Caco-2 (cell line): ENCODE data around the gene SPC25. TPM values are rescaled to one million over a fixed set of nuclear protein-coding genes. Genes with fewer than 3 reads are reported as not detected.

Experiments used
- BruUV-seq: library from RNA; stranded (reverse); fragments of 400-500 nt; replicated peaks from 2 replicates; lab custom pipeline; 2021; lab: Mats Ljungman, UMichigan
- CTCF ChIA-PET: fragments of 300-600 bp; sonication (Branson Sonifier 250); formaldehyde crosslinking; loops from one replicate; lab custom pipeline; 2022; ENCODE audit warnings: antibody characterized with exemption; lab: Charles Lee
- POLR2A ChIA-PET: fragments of 300-600 bp; sonication (Branson Sonifier 250); formaldehyde crosslinking; loops from one replicate; lab custom pipeline; 2022; ENCODE audit warnings: antibody characterized with exemption; lab: Charles Lee
- DNase-seq, 2 experiments: peaks; one replicate each; pipeline versions ENCODE4 v3.0.0 to v3.0.0-alpha.2; 2020 to 2022
- H3K27me3 ChIP-seq: replicated peaks from 2 replicates; pipeline ENCODE4 v1.6.0; 2011; ENCODE audit warnings: low read length; ENCODE audit not compliant: control insufficient read depth, insufficient read depth
- H3K36me3 ChIP-seq: 2 replicates; pipeline ENCODE4 v1.5.1; 2011; ENCODE audit warnings: low read length; ENCODE audit not compliant: control insufficient read depth, insufficient read depth
- H3K4me1 ChIP-seq: fragments of 250-450 bp; sonication (Bioruptor Pico); 2 replicates; pipeline ENCODE4 v1.5.1; 2020; ENCODE audit warnings: mild to moderate bottlenecking
- H3K4me3 ChIP-seq: 2 replicates; pipeline ENCODE4 v1.5.1; 2011; ENCODE audit warnings: low read depth, mild to moderate bottlenecking, control low read depth, low read length
- H3K9me3 ChIP-seq: fragments of 250-450 bp; sonication (Bioruptor Pico); 2 replicates; pipeline ENCODE4 v1.5.1; 2020; ENCODE audit warnings: mild to moderate bottlenecking, moderate library complexity
- H3K27ac Mint-ChIP-seq: one replicate; pipeline ENCODE4 v1.8.0; 2022; ENCODE audit warnings: mixed read lengths; ENCODE audit not compliant: unreplicated experiment
- H3K27me3 Mint-ChIP-seq: one replicate; pipeline ENCODE4 v1.8.0; 2022; ENCODE audit warnings: mixed read lengths; ENCODE audit not compliant: insufficient read depth, unreplicated experiment
- H3K36me3 Mint-ChIP-seq: one replicate; pipeline ENCODE4 v1.8.0; 2022; ENCODE audit warnings: mild to moderate bottlenecking, mixed read lengths; ENCODE audit not compliant: insufficient read depth, unreplicated experiment
- H3K4me1 Mint-ChIP-seq: one replicate; pipeline ENCODE4 v1.8.0; 2022; ENCODE audit warnings: low read depth, mixed read lengths; ENCODE audit not compliant: unreplicated experiment
- H3K4me3 Mint-ChIP-seq: one replicate; pipeline ENCODE4 v1.8.0; 2022; ENCODE audit warnings: mild to moderate bottlenecking, moderate library complexity, mixed read lengths; ENCODE audit not compliant: unreplicated experiment
- H3K9me3 Mint-ChIP-seq: one replicate; pipeline ENCODE4 v1.8.0; 2022; ENCODE audit warnings: mixed read lengths; ENCODE audit not compliant: unreplicated experiment
- intact Hi-C: fragments of 100-400 bp; cut with micrococcal nuclease; formaldehyde crosslinking; loops from one replicate; pipeline ENCODE4 v1.10.0; 2022; ENCODE audit not compliant: unreplicated experiment
- total RNA-seq: library from RNA; stranded (reverse); gene quantifications from 2 replicates; pipeline ENCODE4 v1.2.3, GENCODE V29; 2022
- TF ChIP-seq, protein P1 (sequence below), 2 experiments: fragments of 200-600 bp in 1 of 2; IDR thresholded peaks; 1 replicate in 1 of 2; 2 replicates in 1 of 2; pipeline versions ENCODE4 v1.5.1 to v1.8.0; 2011 to 2022; ENCODE audit warnings: antibody characterized with exemption in 1 of 2, control low read depth in 1 of 2, inconsistent platforms in 1 of 2, low read depth in 1 of 2, low read length in 1 of 2, mild to moderate bottlenecking in 1 of 2, moderate library complexity in 1 of 2; ENCODE audit not compliant: insufficient read depth in 1 of 2, severe bottlenecking in 1 of 2, unreplicated experiment in 1 of 2

The SPC25 gene
- total RNA-seq, 1 experiment from 2014 or later: 32.6 TPM

DNA sequence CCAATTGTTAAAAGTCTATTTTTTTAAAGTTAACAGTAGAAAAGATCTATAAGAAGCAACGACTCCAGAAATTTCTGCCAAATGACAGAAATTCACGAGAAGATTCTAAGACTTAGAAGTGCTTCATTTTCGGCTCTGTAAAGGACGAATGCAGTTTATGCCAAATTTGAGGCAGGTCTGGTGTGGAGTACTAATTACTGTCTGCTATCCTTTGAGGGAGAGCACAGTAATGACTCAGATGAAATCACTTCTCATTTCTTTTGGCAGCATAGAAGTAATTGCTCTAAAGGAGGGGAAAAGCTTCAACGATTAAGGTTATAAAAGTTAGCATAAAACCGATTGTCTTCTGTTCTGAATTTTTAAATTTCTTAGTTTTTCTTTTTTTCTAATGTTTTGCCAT, 22.2 kb upstream of the SPC25 start:
- H3K4me1 ChIP-seq: no peaks in the 10 kb centered on the region
- TF ChIP-seq, protein P1, sequence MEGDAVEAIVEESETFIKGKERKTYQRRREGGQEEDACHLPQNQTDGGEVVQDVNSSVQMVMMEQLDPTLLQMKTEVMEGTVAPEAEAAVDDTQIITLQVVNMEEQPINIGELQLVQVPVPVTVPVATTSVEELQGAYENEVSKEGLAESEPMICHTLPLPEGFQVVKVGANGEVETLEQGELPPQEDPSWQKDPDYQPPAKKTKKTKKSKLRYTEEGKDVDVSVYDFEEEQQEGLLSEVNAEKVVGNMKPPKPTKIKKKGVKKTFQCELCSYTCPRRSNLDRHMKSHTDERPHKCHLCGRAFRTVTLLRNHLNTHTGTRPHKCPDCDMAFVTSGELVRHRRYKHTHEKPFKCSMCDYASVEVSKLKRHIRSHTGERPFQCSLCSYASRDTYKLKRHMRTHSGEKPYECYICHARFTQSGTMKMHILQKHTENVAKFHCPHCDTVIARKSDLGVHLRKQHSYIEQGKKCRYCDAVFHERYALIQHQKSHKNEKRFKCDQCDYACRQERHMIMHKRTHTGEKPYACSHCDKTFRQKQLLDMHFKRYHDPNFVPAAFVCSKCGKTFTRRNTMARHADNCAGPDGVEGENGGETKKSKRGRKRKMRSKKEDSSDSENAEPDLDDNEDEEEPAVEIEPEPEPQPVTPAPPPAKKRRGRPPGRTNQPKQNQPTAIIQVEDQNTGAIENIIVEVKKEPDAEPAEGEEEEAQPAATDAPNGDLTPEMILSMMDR (IDR thresholded peaks at IDR 0.05; ENCODE audit: insufficient read depth in 1 of 2, low read depth in 1 of 2, low read length in 1 of 2, severe bottlenecking in 1 of 2, unreplicated experiment in 1 of 2): no peak
- Mint-ChIP-seq H3K9me3 (no peaks in the 10 kb centered on the region), H3K36me3 (no peaks in the 10 kb centered on the region), H3K4me3 (no peak overlapping the region), H3K4me1 (no peaks in the 10 kb centered on the region), H3K27ac (no peak overlapping the region), H3K27me3 (peaks cover 19% of the 10 kb centered on the region)
- no peak for DNase-seq
- no peak overlapping the region for H3K4me3 ChIP-seq
- intact Hi-C loops: no loop called here
- H3K27me3 ChIP-seq: peaks cover 2% of the 10 kb centered on the region; the same call in 1 of the 2 replicates
- no peaks in the 10 kb centered on the region for H3K36me3 ChIP-seq
- BruUV-seq: no TSS peak
- POLR2A ChIA-PET: no interaction called here
- H3K9me3 ChIP-seq: 0 out of 2 replicates have a peak, but pooled peaks cover 3% of the 10 kb centered on the region
- CTCF ChIA-PET: no interaction called here

DNA sequence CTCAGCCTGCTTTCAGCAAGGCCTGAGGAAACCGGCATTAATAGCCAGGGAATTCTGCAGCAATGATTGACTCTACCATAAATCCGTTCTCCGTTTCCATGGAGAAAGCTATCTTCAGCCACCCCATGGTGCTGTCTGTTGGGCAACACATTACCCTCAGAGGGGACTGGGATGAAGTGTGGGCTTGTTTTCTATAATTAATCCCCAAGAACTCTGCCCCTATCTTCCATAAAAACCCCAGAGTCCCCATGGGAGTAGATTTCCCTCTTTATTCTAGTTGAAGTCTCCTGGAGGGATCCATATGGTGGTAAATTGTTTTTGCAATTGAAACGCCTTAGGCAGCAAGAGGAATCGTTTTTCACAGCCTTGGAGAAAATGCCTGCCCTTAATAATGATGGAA, 20.1 kb upstream of the SPC25 start:
- no peaks in the 10 kb centered on the region for H3K9me3 Mint-ChIP-seq
- H3K27ac Mint-ChIP-seq: no peak overlapping the region
- H3K9me3 ChIP-seq: 0 out of 2 replicates have a peak, but pooled peaks cover 1% of the 10 kb centered on the region
- ChIA-PET POLR2A (no interaction called here), CTCF (no interaction called here)
- H3K27me3 ChIP-seq: no peaks in the 10 kb centered on the region
- H3K4me3 ChIP-seq: no peak overlapping the region
- H3K36me3 ChIP-seq: no peaks in the 10 kb centered on the region
- intact Hi-C loops: no loop called here
- no peaks in the 10 kb centered on the region for H3K4me1 ChIP-seq
- BruUV-seq: no TSS peak
- H3K4me3 Mint-ChIP-seq: no peak overlapping the region
- no peaks in the 10 kb centered on the region for H3K4me1 Mint-ChIP-seq
- TF ChIP-seq, protein P1 (IDR thresholded peaks at IDR 0.05; ENCODE audit: insufficient read depth in 1 of 2, low read depth in 1 of 2, low read length in 1 of 2, severe bottlenecking in 1 of 2, unreplicated experiment in 1 of 2): no peak
- DNase-seq: no peak
- no peaks in the 10 kb centered on the region for H3K36me3 Mint-ChIP-seq
- H3K27me3 Mint-ChIP-seq: peaks cover 22% of the 10 kb centered on the region

DNA sequence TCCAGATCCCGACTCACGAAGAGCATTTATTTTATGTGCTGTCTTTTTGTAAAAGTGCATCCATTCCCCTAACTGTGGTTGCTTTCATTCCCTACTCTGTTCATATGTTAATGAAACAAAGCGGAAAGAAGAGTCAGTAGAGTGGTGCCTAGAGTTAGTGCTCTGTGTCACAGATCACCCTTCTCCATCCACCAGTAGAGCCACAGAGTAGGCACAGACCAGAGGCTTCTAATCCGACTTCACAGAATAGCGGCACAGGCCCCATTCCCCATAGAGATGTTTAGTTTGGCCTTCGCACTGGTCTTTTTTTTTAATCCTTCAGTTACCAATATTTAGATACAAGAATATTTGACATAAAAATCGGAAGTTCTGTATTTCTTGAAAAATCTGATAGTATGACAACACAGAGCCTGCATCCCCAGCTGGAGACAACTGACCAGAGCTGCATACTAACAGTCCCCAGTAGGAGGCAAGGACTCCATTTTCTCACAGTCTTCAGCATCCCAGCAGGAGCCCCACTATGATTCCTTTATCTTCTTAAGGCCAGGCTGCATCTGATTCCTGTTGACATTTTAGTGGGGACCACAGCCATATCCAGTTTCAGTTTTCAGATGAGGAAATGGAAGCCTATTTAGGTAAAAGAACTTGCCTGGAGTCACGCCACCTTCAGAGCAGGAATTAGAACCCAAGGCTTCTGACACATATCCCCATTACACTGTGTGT, 17.9 kb upstream of the SPC25 start:
- intact Hi-C loops: no loop called here
- H3K4me1 ChIP-seq: no peaks in the 10 kb centered on the region
- ChIA-PET POLR2A (no interaction called here), CTCF (no interaction called here)
- Mint-ChIP-seq H3K4me3 (no peak overlapping the region), H3K27me3 (peaks cover 15% of the 10 kb centered on the region), H3K4me1 (no peaks in the 10 kb centered on the region), H3K9me3 (no peaks in the 10 kb centered on the region), H3K36me3 (no peaks in the 10 kb centered on the region), H3K27ac (no peak overlapping the region)
- no peaks in the 10 kb centered on the region for H3K36me3 ChIP-seq
- no peak overlapping the region for H3K4me3 ChIP-seq
- BruUV-seq: no TSS peak
- DNase-seq: no peak
- TF ChIP-seq, protein P1 (IDR thresholded peaks at IDR 0.05; ENCODE audit: insufficient read depth in 1 of 2, low read depth in 1 of 2, low read length in 1 of 2, severe bottlenecking in 1 of 2, unreplicated experiment in 1 of 2): no peak
- H3K9me3 ChIP-seq: no peaks in the 10 kb centered on the region
- H3K27me3 ChIP-seq: no peaks in the 10 kb centered on the region; the same call in 1 of the 2 replicates
